GM12878 (cell line): ENCODE measurements around the gene ATXN2. TPM values are rescaled to one million over a fixed set of nuclear protein-coding genes. Genes with fewer than 3 reads are reported as not detected.

Experiments used
- ATAC-seq: fragments of 200-7000 bp; cut with Tn5 transposase; 3 replicates; pipeline ENCODE4 v1.9.1; 2020; ENCODE audit warnings: mild to moderate bottlenecking, moderate library complexity
- BruUV-seq: library from RNA; stranded (reverse); fragments of 400-500 nt; replicated peaks from 2 replicates; lab custom pipeline; 2021; lab: Mats Ljungman, UMichigan
- CTCF ChIA-PET: fragments of 300-600 bp; sonication (Branson Sonifier 250); formaldehyde crosslinking; extraction: SDS; loops from one replicate; lab custom pipeline; 2021; ENCODE audit warnings: inconsistent platforms; lab: Yijun Ruan, JAX
- POLR2A ChIA-PET: fragments of 350-600 bp; formaldehyde crosslinking; extraction: SDS; loops from one replicate; lab custom pipeline; 2021; ENCODE audit warnings: inconsistent platforms; lab: Charles Lee
- RAD21 ChIA-PET: fragments of 300-600 bp; sonication (Branson Sonifier 250); formaldehyde crosslinking; loops from one replicate; lab custom pipeline; 2023; ENCODE audit warnings: antibody characterized with exemption; ENCODE audit not compliant: unreplicated experiment; lab: Charles Lee
- SMC1A ChIA-PET: fragments of 300-600 bp; sonication (Branson Sonifier 250); formaldehyde crosslinking; loops from one replicate; lab custom pipeline; 2023; ENCODE audit not compliant: unreplicated experiment, uncharacterized antibody; lab: Charles Lee
- DNase-seq: peaks from one replicate; pipeline ENCODE4 v3.0.0-alpha.2; 2011; ENCODE audit warnings: low read depth, low spot score
- FAIRE-seq: peaks from 3 replicates; lab custom pipeline; 2011; peaks lifted over from hg19 to GRCh38; lab: Jason Lieb, UNC
- H2AFZ ChIP-seq: 2 replicates; pipeline ENCODE4 v1.6.0; 2011; ENCODE audit warnings: low read depth, low read length, control low read depth; ENCODE audit not compliant: control insufficient read depth
- H3K27ac ChIP-seq: 2 replicates; pipeline ENCODE4 v1.5.1; 2011; ENCODE audit warnings: control low read depth; ENCODE audit not compliant: control insufficient read depth, insufficient read depth
- H3K27me3 ChIP-seq, 2 experiments: replicated peaks in 1 of 2; 2 replicates each; pipeline versions ENCODE4 v1.6.0 to v1.6.1; 2011; ENCODE audit warnings: low read length in 1 of 2; ENCODE audit not compliant: control insufficient read depth in 2 of 2, insufficient read depth in 2 of 2
- H3K36me3 ChIP-seq, 2 experiments: 2 replicates each; pipeline ENCODE4 v1.5.1; 2011; ENCODE audit warnings: low read length in 1 of 2; ENCODE audit not compliant: control insufficient read depth in 2 of 2, insufficient read depth in 2 of 2
- H3K4me1 ChIP-seq: 2 replicates; pipeline ENCODE4 v1.6.1; 2011; ENCODE audit warnings: mild to moderate bottlenecking, low read length, moderate library complexity, mixed read lengths; ENCODE audit not compliant: control insufficient read depth, insufficient read depth
- H3K4me2 ChIP-seq: 2 replicates; pipeline ENCODE4 v1.6.0; 2011; ENCODE audit warnings: control low read depth; ENCODE audit not compliant: control insufficient read depth, insufficient read depth
- H3K4me3 ChIP-seq: fragments of 200-600 bp; sonication (generic); 2 replicates; pipeline ENCODE4 v1.5.1; 2016
- H3K79me2 ChIP-seq: 2 replicates; pipeline ENCODE4 v1.6.0; 2011; ENCODE audit warnings: low read length; ENCODE audit not compliant: control insufficient read depth, insufficient read depth
- H3K9ac ChIP-seq: 2 replicates; pipeline ENCODE4 v1.8.0; 2011; ENCODE audit warnings: low read length, control low read depth, mixed read lengths; ENCODE audit not compliant: control insufficient read depth, insufficient read depth
- H3K9me3 ChIP-seq: replicated peaks from 3 replicates; pipeline ENCODE4 v1.5.1; 2011; ENCODE audit warnings: mild to moderate bottlenecking, low read length; ENCODE audit not compliant: control insufficient read depth, insufficient read depth
- H4K20me1 ChIP-seq: 2 replicates; pipeline ENCODE4 v1.6.0; 2011; ENCODE audit not compliant: control insufficient read depth, insufficient read depth
- BMI1 ChIP-seq: fragments of 450-650 bp; IDR thresholded peaks from 2 replicates; pipeline ENCODE4 v1.6.1; 2016; ENCODE audit warnings: mild to moderate bottlenecking, moderate library complexity, borderline replicate concordance
- EP300 ChIP-seq, 2 experiments: fragments of 150-350 bp in 1 of 2; IDR thresholded peaks; 2 replicates each; pipeline ENCODE4 v1.6.1; 2011 to 2012; ENCODE audit warnings: low read depth in 2 of 2, low read length in 2 of 2, borderline replicate concordance in 1 of 2, improper control_type of control experiment in 1 of 2, inconsistent platforms in 1 of 2; ENCODE audit not compliant: control insufficient read depth in 1 of 2
- FOS ChIP-seq: IDR thresholded peaks from 3 replicates; pipeline ENCODE4 v1.6.1; 2011; ENCODE audit warnings: borderline replicate concordance; ENCODE audit not compliant: insufficient read length; ENCODE audit errors: extremely low read depth
- REST ChIP-seq: IDR thresholded peaks from 2 replicates; pipeline ENCODE4 v1.6.1; 2012; ENCODE audit warnings: mild to moderate bottlenecking, low read depth, low read length
- SPI1 ChIP-seq: IDR thresholded peaks from 2 replicates; pipeline ENCODE4 v1.6.1; 2011; ENCODE audit warnings: low read depth, mild to moderate bottlenecking, low read length, moderate library complexity, borderline replicate concordance; ENCODE audit not compliant: insufficient read depth
- YY1 ChIP-seq: IDR thresholded peaks from 2 replicates; pipeline ENCODE4 v1.6.1; 2011; ENCODE audit warnings: low read depth, mild to moderate bottlenecking, low read length
- ZBED1 ChIP-seq: IDR thresholded peaks from 2 replicates; pipeline ENCODE4 v1.6.1; 2016; ENCODE audit warnings: borderline replicate concordance
- WGBS: methylation state at CpG from one replicate; pipeline ENCODE4 v1.1.6; 2016; ENCODE audit warnings: low lambda C conversion rate; ENCODE audit not compliant: insufficient replicate concordance, insufficient coverage; ENCODE audit errors: missing lambda C conversion rate; 5-methylcytosine and 5-hydroxymethylcytosine counted together
- in situ Hi-C: fragments of 300-500 bp; cut with MboI; formaldehyde crosslinking; loops from 9 replicates; pipeline ENCODE4 v1.14.3; 2018; ENCODE audit warnings: mixed read lengths
- intact Hi-C: fragments of 100-400 bp; cut with micrococcal nuclease; formaldehyde crosslinking; loops from one replicate; pipeline ENCODE4 v1.14.2; 2022; ENCODE audit not compliant: unreplicated experiment
- polyA plus RNA-seq, 11 experiments: library from polyadenylated mRNA; depleted of rRNA in 4 of 11; unstranded in 6 of 11; stranded (reverse) in 5 of 11; fragments of >200 nt; fragmentation: Nextera tagmentation in 4 of 11; fragmentation: Illumina TruSeq in 1 of 11; extraction: Ambion mirVana in 4 of 11; extraction: Trizol in 1 of 11; gene quantifications; 1 replicate in 1 of 11; 2 replicates in 10 of 11; pipeline versions ENCODE4 v1.2.1 to v1.2.3, GENCODE V29; 2011 to 2016; ENCODE audit warnings: inconsistent platforms in 2 of 11, missing spikeins in 2 of 11, low read depth in 1 of 11
- total RNA-seq, 4 experiments: library from RNA; depleted of rRNA in 3 of 4; stranded (reverse); fragments of >200 nt in 3 of 4; fragmentation: Illumina TruSeq in 1 of 4; extraction: Trizol in 1 of 4; gene quantifications; 2 replicates each; pipeline versions ENCODE4 v1.2.1 to v1.2.3, GENCODE V29; 2013 to 2021
- TF ChIP-seq, protein P1 (sequence below): fragments of 450-650 bp; formaldehyde crosslinking; IDR thresholded peaks from 2 replicates; pipeline ENCODE4 v1.5.0; 2022; ENCODE audit warnings: mild to moderate bottlenecking, missing genetic modification characterization

Gene ATXN2
- total and polyA plus RNA-seq, 10 of the 15 experiments (the other 5 are each of a cell fraction or from before 2014, with no cell fraction given), result 8.8 to 31.5 (median 19.0) TPM

DNA sequence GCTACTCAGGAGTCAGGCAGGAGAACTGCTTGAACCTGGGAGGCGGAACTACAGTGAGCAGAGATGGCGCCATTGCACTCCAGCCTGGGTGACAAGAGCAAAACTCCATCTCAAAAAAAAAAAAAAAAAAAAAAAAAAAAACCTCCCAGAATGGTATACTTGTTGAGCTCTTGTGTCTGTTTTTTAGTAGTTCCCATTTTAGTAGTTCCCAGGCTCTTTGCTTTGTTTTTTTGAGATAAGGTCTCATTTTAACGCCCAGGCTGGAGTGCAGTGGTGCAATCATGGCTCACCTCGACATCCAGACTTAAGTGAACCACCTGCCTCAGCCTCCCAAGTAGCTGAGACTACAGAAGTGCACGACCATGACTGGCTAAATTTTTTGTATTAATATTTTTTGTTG lies 13.4 kb downstream of the ATXN2 start:
- H3K4me3 ChIP-seq, result no peak overlapping the region
- no TSS peak for BruUV-seq
- H3K79me2 ChIP-seq, result peaks cover 52% of the 10 kb centered on the region
- H3K9me3 ChIP-seq, result no peaks in the 10 kb centered on the region
- SMC1A ChIA-PET, result interaction anchor here (0.5 kb wide), 1 partner anchor 21 kb away, joined by 3 read pairs; no protein-coding TSS in a partner anchor
- H3K27ac ChIP-seq, result no peak overlapping the region
- POLR2A ChIA-PET, result interaction anchor here (0.5 to 0.8 kb wide), 5 partner anchors 8 to 411 kb away, joined by 3 to 7 read pairs (median 4); no protein-coding TSS in a partner anchor
- intact Hi-C loops (no loop called here), in situ Hi-C loops (no loop called here)
- DNase-seq (no peak), ATAC-seq (no peak; the same call in 1 of the 3 replicates)
- 84% methylated on average over 5 of the region's 5 CpGs for WGBS
- H3K4me2 ChIP-seq, result no peak overlapping the region
- no peak overlapping the region for H2AFZ ChIP-seq
- no peaks in the 10 kb centered on the region; the same call in 1 of the 2 replicates for H3K4me1 ChIP-seq
- CTCF ChIA-PET, result interaction anchor here (0.6 to 1.1 kb wide), 2 partner anchors 20 to 66 kb away, joined by 3 to 4 read pairs; no protein-coding TSS in a partner anchor
- 0 out of 2 replicates have a peak, but pooled peaks have one; percentile 13 for TF ChIP-seq YY1
- no peak for TF ChIP-seq ZBED1
- TF ChIP-seq, all 136 proteins: peak for 1
- Histone ChIP-seq H3K36me3 (peaks cover 1 to 7% of the 10 kb centered on the region in 2 experiments; a peak in 3 of 4 replicates), H3K27me3 (no peaks in the 10 kb centered on the region), H3K9ac (no peak overlapping the region), H4K20me1 (no peaks in the 10 kb centered on the region)
- FAIRE-seq, result peak; percentile 38
- RAD21 ChIA-PET, result interaction anchor here (0.6 kb wide), 1 partner anchor 73 kb away, joined by 3 read pairs; no protein-coding TSS in a partner anchor

DNA sequence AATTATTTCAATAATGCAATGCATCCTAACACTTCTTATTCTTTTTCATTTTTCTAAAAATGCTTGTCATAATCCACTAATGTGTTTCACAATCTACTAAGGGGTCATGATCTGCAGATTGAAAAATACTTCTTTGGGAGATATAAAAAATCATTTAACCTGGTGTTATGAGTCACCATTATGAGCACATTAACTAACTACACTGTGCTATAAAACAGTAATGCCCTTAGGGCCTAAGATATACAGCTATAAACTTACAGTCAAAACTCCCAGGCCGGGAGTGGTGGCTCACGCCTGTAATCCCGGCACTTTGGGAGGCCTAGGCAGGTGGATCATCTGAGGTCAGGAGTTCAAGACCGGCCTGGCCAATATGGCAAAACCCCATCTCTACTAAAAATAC lies 14.2 kb downstream of the ATXN2 start:
- POLR2A ChIA-PET, result no interaction called here
- no peak overlapping the region for H3K27ac ChIP-seq
- intact Hi-C loops, result no loop called here
- no peaks in the 10 kb centered on the region for H3K27me3 ChIP-seq
- no peak overlapping the region for H2AFZ ChIP-seq
- peaks cover 55% of the 10 kb centered on the region for H3K79me2 ChIP-seq
- H3K4me2 ChIP-seq, result no peak overlapping the region
- 82% methylated on average over 4 of the region's 4 CpGs for WGBS
- H3K9ac ChIP-seq, result no peak overlapping the region
- no peaks in the 10 kb centered on the region for H3K9me3 ChIP-seq
- DNase-seq, result no peak
- BruUV-seq, result no TSS peak
- CTCF ChIA-PET, result interaction anchor here (0.6 to 1.1 kb wide), 2 partner anchors 21 to 65 kb away, joined by 3 to 4 read pairs; no protein-coding TSS in a partner anchor
- RAD21 ChIA-PET, result interaction anchor here (0.6 kb wide), 1 partner anchor 72 kb away, joined by 3 read pairs; no protein-coding TSS in a partner anchor
- in situ Hi-C loops, result no loop called here
- SMC1A ChIA-PET, result no interaction called here
- H3K36me3 ChIP-seq, result peaks cover 1 to 7% of the 10 kb centered on the region in 2 experiments; a peak in 3 of 4 replicates
- H4K20me1 ChIP-seq, result no peaks in the 10 kb centered on the region
- H3K4me1 ChIP-seq, result no peaks in the 10 kb centered on the region; the same call in 1 of the 2 replicates
- no peak overlapping the region for H3K4me3 ChIP-seq
- no peak for FAIRE-seq
- no peak for ATAC-seq
- TF ChIP-seq SPI1 (no peak), FOS (no peak), REST (no peak), EP300 (IDR thresholded peaks at IDR 0.05; ENCODE audit: borderline replicate concordance in 1 of 2, control insufficient read depth in 1 of 2, low read depth in 2 of 2, low read length in 2 of 2) (no peak), BMI1 (no peak)
- TF ChIP-seq, protein P1, sequence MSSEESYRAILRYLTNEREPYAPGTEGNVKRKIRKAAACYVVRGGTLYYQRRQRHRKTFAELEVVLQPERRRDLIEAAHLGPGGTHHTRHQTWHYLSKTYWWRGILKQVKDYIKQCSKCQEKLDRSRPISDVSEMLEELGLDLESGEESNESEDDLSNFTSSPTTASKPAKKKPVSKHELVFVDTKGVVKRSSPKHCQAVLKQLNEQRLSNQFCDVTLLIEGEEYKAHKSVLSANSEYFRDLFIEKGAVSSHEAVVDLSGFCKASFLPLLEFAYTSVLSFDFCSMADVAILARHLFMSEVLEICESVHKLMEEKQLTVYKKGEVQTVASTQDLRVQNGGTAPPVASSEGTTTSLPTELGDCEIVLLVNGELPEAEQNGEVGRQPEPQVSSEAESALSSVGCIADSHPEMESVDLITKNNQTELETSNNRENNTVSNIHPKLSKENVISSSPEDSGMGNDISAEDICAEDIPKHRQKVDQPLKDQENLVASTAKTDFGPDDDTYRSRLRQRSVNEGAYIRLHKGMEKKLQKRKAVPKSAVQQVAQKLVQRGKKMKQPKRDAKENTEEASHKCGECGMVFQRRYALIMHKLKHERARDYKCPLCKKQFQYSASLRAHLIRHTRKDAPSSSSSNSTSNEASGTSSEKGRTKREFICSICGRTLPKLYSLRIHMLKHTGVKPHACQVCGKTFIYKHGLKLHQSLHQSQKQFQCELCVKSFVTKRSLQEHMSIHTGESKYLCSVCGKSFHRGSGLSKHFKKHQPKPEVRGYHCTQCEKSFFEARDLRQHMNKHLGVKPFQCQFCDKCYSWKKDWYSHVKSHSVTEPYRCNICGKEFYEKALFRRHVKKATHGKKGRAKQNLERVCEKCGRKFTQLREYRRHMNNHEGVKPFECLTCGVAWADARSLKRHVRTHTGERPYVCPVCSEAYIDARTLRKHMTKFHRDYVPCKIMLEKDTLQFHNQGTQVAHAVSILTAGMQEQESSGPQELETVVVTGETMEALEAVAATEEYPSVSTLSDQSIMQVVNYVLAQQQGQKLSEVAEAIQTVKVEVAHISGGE (CRISPR knock-in tag), result no peak
